Left cardiac atrium (tissue), 4 donors: ENCODE results near the gene ULK4. TPM values are rescaled to one million over a fixed set of nuclear protein-coding genes. Genes with fewer than 3 reads are reported as not detected.
A peak's percentile ranks its signal among the peaks of the same experiment; 100 is the strongest.

Experiments
- ATAC-seq, 2 donors: fragments of 200-7000 bp; cut with Tn5 transposase; one replicate each; pipeline ENCODE4 v1.9.1; 2020; ENCODE audit warnings: mild to moderate bottlenecking in 2 of 2, moderate library complexity in 2 of 2
- DNase-seq: peaks from one replicate; pipeline ENCODE4 v3.0.0-alpha.2; 2020
- intact Hi-C, 2 donors: fragments of 100-400 bp; cut with DNase I; formaldehyde crosslinking; loops; one replicate each; pipeline versions ENCODE4 v1.14.1 to v1.15.1; 2022 to 2023
- total RNA-seq, 2 donors: library from RNA; stranded (reverse); fragmentation: NEBNext Ultra II Directional; extraction: Animal tissue kit (Norgen Biotek cat#: 25700); gene quantifications; one replicate each; pipeline ENCODE4 v1.2.1, GENCODE V29; 2021
- donor health status: DM: no; HTN: yes; CAD: no.
- donor health status: DM: no; HTN: yes; CAD: no; lungs with severe emphysema.
- donor health status: DM: yes; HTN: yes; CAD: no.
- donor health status: Dilated cardiomyopathy.

ULK4 gene
- total RNA-seq, 2 donors from 2014 or later = 12.7 to 13.8 TPM

GRCh38 chr3:41241800-41242571 lies 719.9 kb downstream of the ULK4 start:
- DNase-seq = no peak
- intact Hi-C loops = no loop called here
- ATAC-seq = no peak

GRCh38 chr3:41241161-41241560 lies 720.7 kb downstream of the ULK4 start:
- intact Hi-C loops = no loop called here
- ATAC-seq = no peak
- DNase-seq = no peak

- intact Hi-C loops = no loop called here
- DNase-seq (no peak), ATAC-seq (no peak)
Observed at GRCh38 chr3:41239587-41239986, 722.3 kb downstream of the ULK4 start.

DNA sequence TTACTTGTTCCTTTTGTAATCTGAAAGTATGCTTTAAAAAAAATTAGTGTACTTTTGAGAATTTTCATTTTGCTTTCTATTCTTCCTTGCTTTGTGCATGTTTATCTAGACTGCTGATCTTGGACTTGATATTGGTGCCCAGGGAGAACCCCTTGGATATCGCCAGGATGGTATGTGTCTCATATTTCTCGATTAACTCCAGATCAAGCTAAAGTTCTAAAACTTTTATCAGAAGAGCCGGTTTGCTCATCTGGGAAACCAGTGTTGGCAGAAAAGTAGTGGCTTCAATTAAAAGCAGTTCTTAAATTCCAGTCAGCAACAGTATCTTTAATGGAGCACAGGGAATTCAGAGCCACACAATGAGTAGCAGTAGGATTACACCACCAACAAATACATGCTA lies 724.0 kb downstream of the ULK4 start:
- ATAC-seq = no peak
- intact Hi-C loops = no loop called here
- DNase-seq = no peak

DNA sequence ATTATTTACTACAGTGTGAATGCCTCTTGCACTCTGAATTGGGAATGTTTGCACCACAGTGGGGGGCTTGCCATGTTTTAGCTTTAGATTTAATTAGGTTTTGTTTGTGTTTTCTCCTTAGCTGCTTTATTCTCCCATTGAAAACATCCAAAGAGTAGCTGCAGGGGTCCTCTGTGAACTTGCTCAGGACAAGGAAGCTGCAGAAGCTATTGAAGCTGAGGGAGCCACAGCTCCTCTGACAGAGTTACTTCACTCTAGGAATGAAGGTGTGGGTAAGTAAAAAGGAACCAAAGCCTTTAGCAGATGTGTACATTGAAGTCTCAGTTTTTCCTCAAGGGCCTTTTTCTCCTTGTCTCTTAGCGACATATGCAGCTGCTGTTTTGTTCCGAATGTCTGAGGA lies 725.7 kb downstream of the ULK4 start:
- DNase-seq = no peak
- intact Hi-C loops = no loop called here
- ATAC-seq = no peak

DNA sequence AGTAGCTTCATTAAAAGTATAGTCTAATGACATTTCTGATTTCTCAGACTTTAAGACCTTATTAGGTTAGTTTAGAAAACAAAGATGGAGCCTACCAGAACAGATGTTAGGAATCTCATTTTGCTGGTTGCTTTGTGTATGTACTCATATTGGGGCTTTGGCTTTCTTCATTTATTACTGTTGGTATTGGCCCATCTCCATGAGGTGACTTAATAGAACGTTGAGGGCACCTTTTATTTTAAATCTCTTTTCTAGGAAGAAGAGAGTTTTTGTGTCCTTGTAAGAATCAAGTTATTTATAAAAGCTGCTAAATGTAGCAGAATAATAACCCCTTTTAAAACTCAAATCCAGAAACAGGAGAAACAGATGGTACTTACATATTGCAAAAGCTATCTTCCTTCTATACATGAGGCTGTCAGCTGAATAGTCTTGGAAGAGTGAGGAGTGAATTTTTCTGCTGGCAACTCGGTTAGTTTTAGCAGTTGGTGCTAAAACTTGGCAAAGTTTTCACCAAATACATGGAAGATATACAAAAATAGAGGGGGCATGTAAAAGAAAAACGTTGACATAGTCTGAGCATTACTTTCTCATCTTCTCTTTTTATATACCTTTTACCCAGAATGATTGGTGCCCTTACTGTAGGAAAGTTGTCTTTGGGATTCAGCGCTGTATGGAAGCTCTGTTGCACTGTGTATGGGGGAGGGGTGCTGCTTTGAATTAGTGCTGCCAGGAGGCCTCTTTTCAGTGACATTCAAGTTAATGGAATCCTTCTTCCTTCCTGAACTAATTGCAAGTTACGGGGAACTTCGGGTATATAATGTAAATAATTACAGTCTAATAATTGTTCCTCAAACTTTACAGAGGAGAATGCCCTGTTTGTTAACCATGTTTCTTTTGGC lies 726.8 kb downstream of the ULK4 start:
- DNase-seq (no peak), ATAC-seq (no peak)
- intact Hi-C loops = no loop called here

DNA sequence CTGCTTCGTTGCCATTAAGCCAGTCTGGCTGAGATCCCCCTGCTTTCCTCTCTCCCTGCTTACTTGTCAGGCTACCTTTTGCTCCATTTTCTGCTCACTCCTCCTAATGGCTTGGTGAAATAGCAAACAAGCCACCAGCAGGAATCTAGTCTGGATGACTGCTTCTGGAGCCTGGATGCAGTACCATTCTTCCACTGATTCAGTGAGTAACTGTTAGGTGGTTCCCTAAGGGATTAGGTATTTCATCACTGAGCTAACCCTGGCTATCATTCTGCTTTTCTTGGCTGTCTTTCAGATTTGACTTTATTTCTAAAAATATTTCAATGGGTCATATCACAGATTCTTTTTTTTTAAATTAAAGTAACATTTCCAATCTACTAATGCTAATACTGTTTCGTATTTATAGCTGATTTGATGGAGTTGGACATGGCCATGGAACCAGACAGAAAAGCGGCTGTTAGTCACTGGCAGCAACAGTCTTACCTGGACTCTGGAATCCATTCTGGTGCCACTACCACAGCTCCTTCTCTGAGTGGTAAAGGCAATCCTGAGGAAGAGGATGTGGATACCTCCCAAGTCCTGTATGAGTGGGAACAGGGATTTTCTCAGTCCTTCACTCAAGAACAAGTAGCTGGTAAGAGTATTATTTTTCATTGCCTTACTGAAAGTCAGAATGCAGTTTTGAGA lies 737.6 kb downstream of the ULK4 start:
- ATAC-seq = peak; percentile 94 to 97
- no peak for DNase-seq
- intact Hi-C loops = no loop called here

- DNase-seq (no peak), ATAC-seq (no peak)
- intact Hi-C loops = no loop called here
Observed at GRCh38 chr3:41223691-41224090, 738.2 kb downstream of the ULK4 start.

DNA sequence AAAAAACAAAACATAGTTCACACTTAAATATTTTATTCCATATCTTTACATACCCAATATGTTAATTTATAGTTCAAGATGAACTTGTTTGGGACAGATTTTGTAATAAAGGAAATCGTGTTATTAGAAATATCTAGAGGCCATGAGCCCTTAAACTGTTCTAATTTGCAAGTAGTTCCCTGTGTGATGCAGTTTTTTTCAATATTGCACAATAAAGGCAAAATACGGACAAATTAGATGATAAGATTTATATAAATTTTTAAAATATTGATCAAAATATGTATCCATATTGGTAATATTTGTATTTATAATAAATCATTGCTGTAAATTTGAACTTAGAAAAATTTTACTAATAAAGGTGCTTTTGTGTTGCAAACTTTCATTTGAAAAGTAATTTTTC lies 738.8 kb downstream of the ULK4 start:
- DNase-seq (no peak), ATAC-seq (no peak)
- intact Hi-C loops = no loop called here

DNA sequence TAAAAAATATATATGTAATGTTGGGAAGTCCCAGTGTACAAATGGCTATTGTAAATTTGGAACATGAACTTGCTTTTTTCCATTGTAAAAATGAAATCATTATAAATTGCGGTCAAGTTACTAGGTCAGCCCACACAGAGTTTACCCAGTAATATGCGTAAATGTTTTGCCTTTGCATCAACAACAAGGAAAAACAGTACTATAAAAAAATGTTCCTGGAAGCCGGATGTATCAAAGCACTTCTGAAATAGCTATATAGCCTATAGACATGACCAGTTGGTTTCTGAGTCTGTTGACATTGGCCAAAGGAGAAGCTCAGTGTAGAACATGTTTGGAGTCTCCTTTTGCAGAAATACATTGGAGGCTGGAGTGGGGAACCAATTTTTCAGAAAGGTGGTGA lies 739.4 kb downstream of the ULK4 start:
- ATAC-seq = no peak
- DNase-seq = no peak
- intact Hi-C loops = no loop called here

- no peak for ATAC-seq
- intact Hi-C loops = no loop called here
- DNase-seq = no peak
Observed at GRCh38 chr3:41222012-41222411, 739.9 kb downstream of the ULK4 start.

DNA sequence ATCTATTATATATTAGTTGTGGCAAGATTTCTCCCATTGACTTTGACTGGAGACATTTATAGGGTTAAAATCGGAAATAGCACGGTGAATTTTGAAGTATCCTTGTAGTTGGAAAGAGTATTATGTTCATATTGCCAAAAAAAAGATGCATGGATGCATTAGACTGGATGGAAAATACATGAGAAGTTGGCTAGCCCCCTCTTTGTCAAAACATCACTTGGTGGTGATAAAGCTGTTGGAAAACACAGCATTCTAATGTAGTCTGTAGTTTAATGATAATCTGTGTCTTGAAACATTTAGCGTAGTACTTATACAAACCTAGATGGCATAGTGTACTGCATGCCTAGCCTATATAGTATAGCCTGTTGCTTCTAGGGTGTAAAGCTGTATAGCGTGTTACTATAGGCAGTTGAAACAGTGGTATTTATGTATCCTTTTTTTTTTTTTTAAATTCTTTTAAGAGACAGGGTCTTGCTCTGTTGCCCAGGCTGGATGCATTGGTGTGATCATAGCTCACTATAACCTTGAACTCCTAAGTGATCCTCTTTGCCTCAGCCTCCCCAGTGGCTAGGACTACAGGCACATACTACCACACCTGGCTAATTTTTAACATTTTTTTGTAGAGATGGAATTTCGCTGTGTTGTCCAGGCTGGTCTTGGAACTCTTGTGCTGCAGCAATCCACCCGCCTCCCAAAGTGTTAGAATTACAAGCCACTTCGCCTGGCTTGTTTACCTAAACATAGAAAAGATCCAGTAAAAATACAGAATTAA lies 740.8 kb downstream of the ULK4 start:
- intact Hi-C loops = no loop called here
- ATAC-seq (no peak), DNase-seq (no peak)

- intact Hi-C loops = no loop called here
- ATAC-seq = no peak
- DNase-seq = no peak
Observed at GRCh38 chr3:41219424-41219823, 742.5 kb downstream of the ULK4 start.

GRCh38 chr3:41216993-41217392 lies 744.9 kb downstream of the ULK4 start:
- intact Hi-C loops = no loop called here
- no peak for ATAC-seq
- DNase-seq = no peak

GRCh38 chr3:41216422-41216821 lies 745.5 kb downstream of the ULK4 start:
- ATAC-seq (no peak), DNase-seq (no peak)
- intact Hi-C loops = no loop called here

GRCh38 chr3:41213588-41213987 lies 748.3 kb downstream of the ULK4 start:
- ATAC-seq (no peak), DNase-seq (no peak)
- intact Hi-C loops = no loop called here

DNA sequence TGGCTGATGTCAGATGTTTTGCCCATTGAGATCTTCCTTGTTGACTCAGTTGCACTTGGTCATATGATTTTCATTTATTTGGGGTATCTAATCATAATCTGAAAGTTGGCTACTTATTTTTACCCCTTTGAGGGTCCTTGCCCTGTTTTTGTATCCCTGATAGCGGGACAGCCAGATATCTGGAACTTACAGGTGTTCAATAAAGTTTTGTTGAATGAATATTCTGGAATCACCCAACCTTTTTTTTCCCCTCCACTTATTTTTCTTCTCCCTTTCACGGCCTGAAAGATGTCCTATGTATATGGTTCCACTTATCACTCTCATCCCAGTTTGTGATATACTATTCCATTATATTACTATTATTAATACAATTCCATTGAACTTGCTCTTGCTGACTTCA lies 749.8 kb downstream of the ULK4 start:
- DNase-seq (no peak), ATAC-seq (no peak)
- intact Hi-C loops = no loop called here

DNA sequence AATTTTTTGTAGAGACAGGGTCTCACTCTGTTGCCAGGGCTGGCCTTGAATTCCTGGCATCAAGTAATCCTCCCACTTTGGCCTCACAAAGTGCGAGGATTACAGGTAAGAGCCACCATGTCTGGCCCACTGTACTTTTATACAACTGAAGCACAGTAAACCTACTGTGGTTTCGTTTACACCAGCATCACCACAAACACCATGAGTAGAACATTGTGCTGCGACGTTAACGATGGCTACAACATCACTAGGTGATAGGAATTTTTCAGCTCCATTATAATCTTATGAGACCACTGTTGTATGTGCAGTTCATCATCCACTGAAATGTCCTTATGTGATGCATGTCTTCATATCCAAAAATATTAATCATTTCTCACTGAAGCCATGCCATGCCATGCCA lies 750.9 kb downstream of the ULK4 start:
- no peak for DNase-seq
- intact Hi-C loops = no loop called here

GRCh38 chr3:41209646-41210045 lies 752.3 kb downstream of the ULK4 start:
- DNase-seq (no peak), ATAC-seq (no peak)
- intact Hi-C loops = loop anchor here in 1 of 2 donors (10.0 kb wide), 1 partner anchor 335 kb away; no protein-coding TSS in a partner anchor

More for the DNA sequence above, 750.9 kb downstream of the ULK4 start:
- ATAC-seq = no peak
